OCI-LY7 (cell line): ENCODE data around the gene TRA2A. TPM values are rescaled to one million over a fixed set of nuclear protein-coding genes. Genes with fewer than 3 reads are reported as not detected.
A peak's percentile ranks its signal among the peaks of the same experiment; 100 is the strongest.
"Not testable (repeated sequence)": the region's sequence is repeated elsewhere in the genome, so short reads cannot be mapped to it uniquely, and the experiment has no call there.

ENCODE experiments used
- BruUV-seq: library from RNA; stranded (reverse); fragments of 400-500 nt; replicated peaks from 2 replicates; lab custom pipeline; 2021; lab: Mats Ljungman, UMichigan
- CTCF ChIA-PET: fragments of 300-600 bp; sonication (Branson Sonifier 250); formaldehyde crosslinking; loops from one replicate; lab custom pipeline; 2022; ENCODE audit warnings: antibody characterized with exemption; ENCODE audit not compliant: unreplicated experiment; lab: Charles Lee
- POLR2A ChIA-PET: fragments of 300-600 bp; sonication (Branson Sonifier 250); formaldehyde crosslinking; loops from one replicate; lab custom pipeline; 2022; ENCODE audit warnings: antibody characterized with exemption; lab: Charles Lee
- DNase-seq: peaks from one replicate; pipeline ENCODE4 v3.0.0-alpha.2; 2015; ENCODE audit warnings: low spot score
- H2AFZ ChIP-seq: fragments of 200-600 bp; sonication (generic), shearing (Covaris generic); 2 replicates; pipeline ENCODE4 v1.6.1; 2014; ENCODE audit warnings: mild to moderate bottlenecking, antibody characterized with exemption, low read length, moderate library complexity
- H3K27ac ChIP-seq: fragments of 200-600 bp; sonication (generic); 2 replicates; pipeline ENCODE4 v1.5.1; 2014; ENCODE audit warnings: mixed run types, low read depth, mild to moderate bottlenecking, moderate library complexity, low read length, inconsistent platforms; ENCODE audit not compliant: poor library complexity, severe bottlenecking
- H3K36me3 ChIP-seq: fragments of 200-600 bp; sonication (generic); 2 replicates; pipeline ENCODE4 v1.6.1; 2014; ENCODE audit warnings: mild to moderate bottlenecking, antibody characterized with exemption, low read length, moderate library complexity, mixed read lengths; ENCODE audit not compliant: insufficient read depth
- H3K4me1 ChIP-seq: fragments of 200-600 bp; sonication (generic); 2 replicates; pipeline ENCODE4 v1.5.1; 2014; ENCODE audit warnings: mild to moderate bottlenecking, low read length; ENCODE audit not compliant: insufficient read depth, poor library complexity, severe bottlenecking
- H3K4me2 ChIP-seq: fragments of 200-600 bp; sonication (generic); 2 replicates; pipeline ENCODE4 v1.6.1; 2014; ENCODE audit warnings: mild to moderate bottlenecking, low read length
- H3K4me3 ChIP-seq: fragments of 200-600 bp; sonication (generic); 2 replicates; pipeline ENCODE4 v1.5.1; 2014; ENCODE audit warnings: mild to moderate bottlenecking, low read depth, low read length; ENCODE audit not compliant: poor library complexity, severe bottlenecking
- H3K79me2 ChIP-seq: fragments of 200-600 bp; sonication (generic); 2 replicates; pipeline ENCODE4 v1.6.1; 2016; ENCODE audit warnings: low read depth, mild to moderate bottlenecking, low read length, moderate library complexity, mixed read lengths; ENCODE audit not compliant: insufficient read depth
- H3K9me2 ChIP-seq: fragments of 200-600 bp; sonication (generic); 2 replicates; pipeline ENCODE4 v1.6.1; 2016; ENCODE audit warnings: mild to moderate bottlenecking, low read length, mixed read lengths; ENCODE audit not compliant: insufficient read depth
- H3K9me3 ChIP-seq: fragments of 200-600 bp; sonication (generic); 2 replicates; pipeline ENCODE4 v1.6.1; 2014; ENCODE audit warnings: mild to moderate bottlenecking, mixed run types, low read length, mixed read lengths
- H4K20me1 ChIP-seq: fragments of 200-600 bp; sonication (generic); 2 replicates; pipeline ENCODE4 v1.6.1; 2014; ENCODE audit warnings: mild to moderate bottlenecking, antibody characterized with exemption, low read length, moderate library complexity, mixed read lengths; ENCODE audit not compliant: insufficient read depth
- CTCF ChIP-seq: fragments of 200-600 bp; sonication (generic); conservative IDR thresholded peaks from 2 replicates; pipeline ENCODE4 v1.5.1; 2014; ENCODE audit warnings: mild to moderate bottlenecking, antibody characterized with exemption, low read length, moderate library complexity, mixed read lengths
- EZH2phosphoT487 ChIP-seq: fragments of 200-600 bp; sonication (generic); IDR thresholded peaks from 2 replicates; pipeline ENCODE4 v1.6.1; 2018; ENCODE audit warnings: low read depth, borderline replicate concordance, mild to moderate bottlenecking, mixed run types, antibody characterized with exemption, low read length, moderate library complexity, mixed read lengths
- intact Hi-C: fragments of 100-400 bp; cut with micrococcal nuclease; formaldehyde crosslinking; loops from one replicate; pipeline ENCODE4 v1.10.0; 2022; ENCODE audit not compliant: unreplicated experiment
- total RNA-seq, 2 experiments: library from RNA; depleted of rRNA in 1 of 2; stranded (reverse); fragments of >200 nt in 1 of 2; shearing (Covaris generic) in 1 of 2; gene quantifications; 2 replicates each; pipeline ENCODE4 v1.2.3, GENCODE V29; 2014 to 2022

Gene TRA2A
- total RNA-seq, 2 experiments from 2014 or later, result 41.4 to 129 TPM

- Histone ChIP-seq H3K9me2 (no peaks in the 10 kb centered on the region), H3K79me2 (peaks cover 74% of the 10 kb centered on the region), H3K4me3 (peak overlapping the region; percentile 98), H3K27ac (no peak overlapping the region), H3K9me3 (no peaks in the 10 kb centered on the region), H3K4me2 (peak overlapping the region; percentile 92), H3K36me3 (peaks cover 66% of the 10 kb centered on the region), H4K20me1 (peaks cover 60% of the 10 kb centered on the region), H2AFZ (no peak overlapping the region), H3K4me1 (peaks cover 57% of the 10 kb centered on the region)
- TF ChIP-seq CTCF, result no peak
- no TSS peak for BruUV-seq
- POLR2A ChIA-PET, result interaction anchor here (0.6 to 1.6 kb wide), 13 partner anchors 9 to 267 kb away, joined by 3 to 10 read pairs (median 3); no protein-coding TSS in a partner anchor
- DNase-seq, result no peak
- intact Hi-C loops, result loop anchor here (5.0 kb wide), 1 partner anchor 97 kb away; no protein-coding TSS in a partner anchor
- CTCF ChIA-PET, result no interaction called here
These were observed 2.4 kb downstream of the TRA2A start for GRCh38 chr7:23529262-23529859.

GRCh38 chr7:23525611-23526010 is 6.2 kb downstream of the TRA2A start:
- H3K9me3 ChIP-seq, BruUV-seq, CTCF ChIA-PET, H3K4me3 ChIP-seq, H3K9me2 ChIP-seq, DNase-seq, H2AFZ ChIP-seq, H3K27ac ChIP-seq: not testable (repeated sequence)
- H4K20me1 ChIP-seq, result peaks cover 84% of the 10 kb centered on the region
- peaks cover 96% of the 10 kb centered on the region for H3K36me3 ChIP-seq
- intact Hi-C loops, result loop anchor here (5.0 kb wide), 1 partner anchor 93 kb away; no protein-coding TSS in a partner anchor
- H3K4me2 ChIP-seq, result peak overlapping the region; percentile 92; the same call in 1 of the 2 replicates
- POLR2A ChIA-PET, result interaction anchor here (0.5 to 3.1 kb wide), 5 partner anchors 8 to 46 kb away, joined by 3 to 10 read pairs (median 3); no protein-coding TSS in a partner anchor
- peaks cover 42% of the 10 kb centered on the region for H3K4me1 ChIP-seq
- H3K79me2 ChIP-seq, result peaks cover 100% of the 10 kb centered on the region

- Histone ChIP-seq H3K79me2 (peaks cover 100% of the 10 kb centered on the region), H2AFZ (no peak overlapping the region), H3K27ac (no peak overlapping the region), H3K4me3 (no peak overlapping the region), H3K9me2 (no peaks in the 10 kb centered on the region), H3K9me3 (peaks cover 5% of the 10 kb centered on the region; the same call in 1 of the 2 replicates), H3K4me1 (peaks cover 37% of the 10 kb centered on the region), H3K36me3 (peaks cover 96% of the 10 kb centered on the region), H3K4me2 (no peak overlapping the region), H4K20me1 (peaks cover 73% of the 10 kb centered on the region)
- TF ChIP-seq EZH2phosphoT487, result no peak
- TF ChIP-seq CTCF, result no peak
- CTCF ChIA-PET, result no interaction called here
- DNase-seq, result no peak
- BruUV-seq, result no TSS peak
- intact Hi-C loops, result no loop called here
- POLR2A ChIA-PET, result interaction anchor here (0.6 to 3.1 kb wide), 7 partner anchors 11 to 181 kb away, joined by 3 to 10 read pairs (median 3); no protein-coding TSS in a partner anchor
These were observed 7.3 kb downstream of the TRA2A start for GRCh38 chr7:23524473-23524872.
